MCF 10A (cell line): ENCODE results near the gene TRIML2. TPM values are rescaled to one million over a fixed set of nuclear protein-coding genes. Genes with fewer than 3 reads are reported as not detected.

Source experiments
- BruUV-seq: library from RNA; stranded (reverse); fragments of 400-500 nt; replicated peaks from 2 replicates; lab custom pipeline; 2021; lab: Mats Ljungman, UMichigan
- CTCF ChIA-PET: fragments of 300-600 bp; sonication (Branson Sonifier 250); formaldehyde crosslinking; extraction: SDS; loops from one replicate; lab custom pipeline; 2021; ENCODE audit warnings: antibody characterized with exemption, inconsistent platforms; lab: Yijun Ruan, JAX
- POLR2A ChIA-PET: fragments of 300-600, 350-650 bp; sonication (Branson Sonifier 250); formaldehyde crosslinking; extraction: SDS; loops from one replicate; lab custom pipeline; 2020; ENCODE audit warnings: antibody characterized with exemption, inconsistent platforms; lab: Yijun Ruan, JAX
- DNase-seq: peaks from one replicate; pipeline ENCODE4 v3.0.0-alpha.2; 2018; ENCODE audit not compliant: unreplicated experiment
- H3K27ac Mint-ChIP-seq: one replicate; pipeline ENCODE4 v1.8.0; 2022; ENCODE audit warnings: mild to moderate bottlenecking, low read depth, mixed read lengths; ENCODE audit not compliant: unreplicated experiment
- H3K27me3 Mint-ChIP-seq: one replicate; pipeline ENCODE4 v1.8.0; 2022; ENCODE audit warnings: mixed read lengths; ENCODE audit not compliant: insufficient read depth, unreplicated experiment
- H3K36me3 Mint-ChIP-seq: one replicate; pipeline ENCODE4 v1.8.0; 2022; ENCODE audit warnings: mild to moderate bottlenecking, moderate library complexity, mixed read lengths; ENCODE audit not compliant: insufficient read depth, unreplicated experiment
- H3K4me1 Mint-ChIP-seq: one replicate; pipeline ENCODE4 v1.8.0; 2022; ENCODE audit warnings: mixed read lengths; ENCODE audit not compliant: insufficient read depth, unreplicated experiment
- H3K4me3 Mint-ChIP-seq: one replicate; pipeline ENCODE4 v1.8.0; 2022; ENCODE audit warnings: mild to moderate bottlenecking, moderate library complexity, mixed read lengths; ENCODE audit not compliant: unreplicated experiment
- H3K9me3 Mint-ChIP-seq: one replicate; pipeline ENCODE4 v1.8.0; 2022; ENCODE audit warnings: mixed read lengths; ENCODE audit not compliant: unreplicated experiment
- intact Hi-C: fragments of 100-400 bp; cut with micrococcal nuclease; formaldehyde crosslinking; loops from 2 replicates; pipeline ENCODE4 v1.14.1; 2022
- total RNA-seq: library from RNA; stranded (reverse); gene quantifications from 2 replicates; pipeline ENCODE4 v1.2.3, GENCODE V29; 2022
- TF ChIP-seq, protein P1 (sequence below): fragments of 200-600 bp; IDR thresholded peaks from one replicate; pipeline ENCODE4 v1.8.0; 2022; ENCODE audit warnings: antibody characterized with exemption, mild to moderate bottlenecking; ENCODE audit not compliant: unreplicated experiment

Gene TRIML2
- total RNA-seq, 1 experiment from 2014 or later: 6.7 TPM

DNA sequence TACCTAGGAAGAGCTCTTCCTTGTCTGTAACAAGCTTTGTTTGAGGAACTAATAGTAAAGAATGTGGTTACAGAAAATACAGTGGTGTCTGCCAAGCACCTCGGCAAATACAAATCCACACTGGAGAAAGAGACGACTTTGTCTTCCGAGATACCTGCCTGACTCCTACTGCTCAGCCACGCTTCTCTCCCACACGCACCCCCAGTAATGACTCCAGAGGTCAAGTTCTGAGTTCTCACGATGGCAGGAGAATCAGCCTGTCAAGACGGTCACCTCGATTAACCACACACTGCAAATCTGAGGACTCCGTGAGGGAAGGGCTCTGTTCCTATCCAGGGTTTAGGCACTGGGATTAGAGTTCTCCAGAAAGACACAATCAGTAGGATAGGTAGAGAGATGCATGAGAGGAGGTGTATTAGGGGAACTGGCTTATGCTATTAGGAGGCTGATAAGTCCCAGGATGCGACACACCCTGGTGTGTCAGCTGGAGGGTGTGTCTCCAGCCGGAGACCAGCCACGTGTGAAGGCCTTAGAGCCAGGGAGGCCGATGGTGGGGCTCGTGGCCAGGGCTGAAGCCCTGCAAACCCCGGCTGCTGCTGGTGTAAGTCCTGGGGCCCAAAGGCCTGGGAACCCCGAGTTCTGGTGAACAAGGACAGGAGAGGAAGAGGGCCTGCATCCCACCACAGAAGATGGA is 8.4 kb upstream of the TRIML2 start:
- intact Hi-C loops: no loop called here
- no peak for DNase-seq
- TF ChIP-seq, protein P1, sequence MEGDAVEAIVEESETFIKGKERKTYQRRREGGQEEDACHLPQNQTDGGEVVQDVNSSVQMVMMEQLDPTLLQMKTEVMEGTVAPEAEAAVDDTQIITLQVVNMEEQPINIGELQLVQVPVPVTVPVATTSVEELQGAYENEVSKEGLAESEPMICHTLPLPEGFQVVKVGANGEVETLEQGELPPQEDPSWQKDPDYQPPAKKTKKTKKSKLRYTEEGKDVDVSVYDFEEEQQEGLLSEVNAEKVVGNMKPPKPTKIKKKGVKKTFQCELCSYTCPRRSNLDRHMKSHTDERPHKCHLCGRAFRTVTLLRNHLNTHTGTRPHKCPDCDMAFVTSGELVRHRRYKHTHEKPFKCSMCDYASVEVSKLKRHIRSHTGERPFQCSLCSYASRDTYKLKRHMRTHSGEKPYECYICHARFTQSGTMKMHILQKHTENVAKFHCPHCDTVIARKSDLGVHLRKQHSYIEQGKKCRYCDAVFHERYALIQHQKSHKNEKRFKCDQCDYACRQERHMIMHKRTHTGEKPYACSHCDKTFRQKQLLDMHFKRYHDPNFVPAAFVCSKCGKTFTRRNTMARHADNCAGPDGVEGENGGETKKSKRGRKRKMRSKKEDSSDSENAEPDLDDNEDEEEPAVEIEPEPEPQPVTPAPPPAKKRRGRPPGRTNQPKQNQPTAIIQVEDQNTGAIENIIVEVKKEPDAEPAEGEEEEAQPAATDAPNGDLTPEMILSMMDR: no peak
- ChIA-PET POLR2A (interaction anchor here (0.7 kb wide), 1 partner anchor 1442 kb away, joined by 3 read pairs; no protein-coding TSS in a partner anchor), CTCF (no interaction called here)
- no TSS peak for BruUV-seq
- Mint-ChIP-seq H3K4me3 (no peak overlapping the region), H3K27me3 (no peaks in the 10 kb centered on the region), H3K27ac (peak overlapping the region; percentile 35), H3K9me3 (no peaks in the 10 kb centered on the region), H3K36me3 (no peaks in the 10 kb centered on the region), H3K4me1 (peaks cover 13% of the 10 kb centered on the region)

DNA sequence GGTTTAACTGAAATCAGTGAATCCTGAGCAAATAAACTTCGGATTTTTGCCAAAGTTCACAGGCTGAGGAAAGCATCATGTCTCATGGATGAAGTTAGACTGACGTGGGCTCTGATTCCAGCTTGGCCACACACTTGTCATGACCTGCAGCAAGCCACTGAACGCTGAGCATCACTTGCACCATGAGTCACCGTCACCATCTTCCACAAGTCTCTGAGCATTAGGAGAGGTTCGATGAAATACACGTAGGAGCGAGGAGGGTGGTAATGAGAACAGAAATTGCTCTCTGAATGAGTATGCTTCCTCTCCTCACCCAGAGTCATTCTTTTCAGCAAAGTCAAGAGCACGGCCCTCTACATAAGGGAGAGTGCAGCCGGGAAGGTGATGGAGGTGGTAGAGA is 3.8 kb upstream of the TRIML2 start:
- DNase-seq: peak; percentile 72
- Mint-ChIP-seq H3K36me3 (peaks cover 6% of the 10 kb centered on the region), H3K4me3 (no peak overlapping the region), H3K27me3 (no peaks in the 10 kb centered on the region), H3K27ac (no peak overlapping the region), H3K9me3 (no peaks in the 10 kb centered on the region), H3K4me1 (peaks cover 35% of the 10 kb centered on the region)
- no TSS peak for BruUV-seq
- POLR2A ChIA-PET: interaction anchor here (0.7 to 1.4 kb wide), 2 partner anchors 14 to 20 kb away, joined by 3 to 4 read pairs; no protein-coding TSS in a partner anchor
- CTCF ChIA-PET: no interaction called here
- intact Hi-C loops: no loop called here
- TF ChIP-seq, protein P1: no peak

DNA sequence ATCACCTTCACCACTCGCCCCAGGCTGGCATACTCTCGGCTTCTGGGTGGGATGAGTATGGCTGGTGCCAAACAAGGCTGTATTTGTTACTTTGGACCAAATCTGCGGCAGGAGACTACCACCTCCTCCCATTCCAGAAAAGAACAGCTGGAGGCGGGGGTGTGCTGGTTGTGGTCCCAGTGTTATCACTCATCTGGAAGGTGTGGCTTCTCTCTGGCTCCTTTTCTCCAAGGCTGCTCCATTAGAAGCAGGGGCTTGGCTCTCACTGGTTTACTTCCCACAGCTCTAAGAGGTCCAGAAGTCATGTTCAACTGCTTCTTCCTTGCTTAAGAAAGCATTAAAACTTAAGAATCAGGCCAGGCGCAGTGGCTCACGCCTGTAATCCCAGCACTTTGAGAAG is 2.6 kb upstream of the TRIML2 start:
- Mint-ChIP-seq H3K4me1 (peaks cover 37% of the 10 kb centered on the region), H3K36me3 (peaks cover 10% of the 10 kb centered on the region), H3K9me3 (no peaks in the 10 kb centered on the region), H3K27ac (no peak overlapping the region), H3K27me3 (no peaks in the 10 kb centered on the region), H3K4me3 (no peak overlapping the region)
- CTCF ChIA-PET: interaction anchor here (0.6 kb wide), 1 partner anchor 1307 kb away, joined by 3 read pairs; no protein-coding TSS in a partner anchor
- POLR2A ChIA-PET: no interaction called here
- intact Hi-C loops: no loop called here
- no TSS peak for BruUV-seq
- DNase-seq: no peak
- TF ChIP-seq, protein P1: no peak

DNA sequence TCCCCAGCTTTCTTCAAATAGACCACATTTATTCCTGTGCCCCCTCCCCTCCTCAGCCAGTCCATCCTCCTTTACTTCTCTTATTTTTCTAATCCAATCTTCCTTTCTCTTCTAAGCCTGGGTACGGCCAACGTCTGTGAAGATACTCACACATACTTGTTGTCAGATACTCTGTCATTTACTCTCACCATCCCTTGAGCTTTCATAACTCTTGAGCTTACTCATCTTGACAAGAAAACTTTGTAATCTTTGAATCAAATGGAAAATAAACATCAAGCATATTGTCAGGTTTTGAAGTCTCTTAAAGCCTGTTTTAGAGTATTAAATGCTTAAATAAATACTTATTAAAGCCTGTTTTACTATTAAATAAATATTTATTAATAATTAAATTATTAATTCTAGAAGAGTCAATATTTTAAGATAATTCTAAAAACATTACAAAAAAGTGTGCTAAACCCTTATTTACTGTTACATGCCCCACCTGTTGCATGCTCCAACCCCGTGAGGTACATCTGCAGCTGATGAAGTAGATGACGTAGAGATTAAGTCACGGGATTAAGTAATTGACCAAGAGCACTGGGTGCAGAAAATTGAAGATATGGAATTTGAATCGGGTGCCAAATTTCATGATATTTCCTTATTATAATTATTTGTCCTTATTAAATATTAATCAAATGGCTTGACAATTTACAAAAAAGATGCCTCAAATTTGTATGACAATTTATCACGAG is 1.5 kb upstream of the TRIML2 start:
- Mint-ChIP-seq H3K27me3 (no peaks in the 10 kb centered on the region), H3K36me3 (peaks cover 10% of the 10 kb centered on the region), H3K9me3 (no peaks in the 10 kb centered on the region), H3K4me1 (peaks cover 37% of the 10 kb centered on the region), H3K4me3 (no peak overlapping the region), H3K27ac (peak overlapping the region; percentile 86)
- TF ChIP-seq, protein P1: no peak
- intact Hi-C loops: no loop called here
- ChIA-PET POLR2A (interaction anchor here (0.7 to 1.0 kb wide), 3 partner anchors 14 to 1489 kb away, joined by 3 to 4 read pairs (median 3); no protein-coding TSS in a partner anchor), CTCF (interaction anchor here (0.6 to 0.7 kb wide), 2 partner anchors 88 to 1385 kb away, joined by 3 read pairs; no protein-coding TSS in a partner anchor)
- peak; percentile 54 for DNase-seq
- no TSS peak for BruUV-seq
